CD4-positive, alpha-beta T cell treated with Interleukin-4 for 1 hour (primary cell): Measurements from ENCODE around the gene PDLIM7.

Source experiments
- DNase-seq, 2 donors: peaks; one replicate each; pipeline ENCODE4 v3.0.0-alpha.2; 2020 to 2022

Gene PDLIM7

DNA sequence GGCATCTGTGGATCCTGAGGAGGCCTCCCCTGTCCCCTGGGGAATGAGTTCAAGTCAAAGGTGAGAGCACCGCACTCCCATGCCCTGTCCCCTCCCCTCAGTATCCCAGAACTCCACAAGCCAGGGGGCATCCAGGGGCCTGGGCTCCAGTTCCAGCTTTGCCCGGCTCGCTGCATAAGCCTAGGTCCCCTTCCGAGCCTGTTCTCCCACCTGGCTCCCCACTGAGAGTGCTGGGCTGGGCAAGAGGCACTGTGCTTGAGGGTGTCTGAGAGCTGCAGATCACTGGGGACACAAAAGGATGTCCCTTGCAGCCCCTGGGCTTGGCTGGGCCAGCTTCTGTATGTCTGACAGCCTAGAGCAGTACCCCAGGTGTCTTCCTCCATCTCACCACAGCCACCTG lies 7.7 kb upstream of the PDLIM7 start:
- no peak for DNase-seq

DNA sequence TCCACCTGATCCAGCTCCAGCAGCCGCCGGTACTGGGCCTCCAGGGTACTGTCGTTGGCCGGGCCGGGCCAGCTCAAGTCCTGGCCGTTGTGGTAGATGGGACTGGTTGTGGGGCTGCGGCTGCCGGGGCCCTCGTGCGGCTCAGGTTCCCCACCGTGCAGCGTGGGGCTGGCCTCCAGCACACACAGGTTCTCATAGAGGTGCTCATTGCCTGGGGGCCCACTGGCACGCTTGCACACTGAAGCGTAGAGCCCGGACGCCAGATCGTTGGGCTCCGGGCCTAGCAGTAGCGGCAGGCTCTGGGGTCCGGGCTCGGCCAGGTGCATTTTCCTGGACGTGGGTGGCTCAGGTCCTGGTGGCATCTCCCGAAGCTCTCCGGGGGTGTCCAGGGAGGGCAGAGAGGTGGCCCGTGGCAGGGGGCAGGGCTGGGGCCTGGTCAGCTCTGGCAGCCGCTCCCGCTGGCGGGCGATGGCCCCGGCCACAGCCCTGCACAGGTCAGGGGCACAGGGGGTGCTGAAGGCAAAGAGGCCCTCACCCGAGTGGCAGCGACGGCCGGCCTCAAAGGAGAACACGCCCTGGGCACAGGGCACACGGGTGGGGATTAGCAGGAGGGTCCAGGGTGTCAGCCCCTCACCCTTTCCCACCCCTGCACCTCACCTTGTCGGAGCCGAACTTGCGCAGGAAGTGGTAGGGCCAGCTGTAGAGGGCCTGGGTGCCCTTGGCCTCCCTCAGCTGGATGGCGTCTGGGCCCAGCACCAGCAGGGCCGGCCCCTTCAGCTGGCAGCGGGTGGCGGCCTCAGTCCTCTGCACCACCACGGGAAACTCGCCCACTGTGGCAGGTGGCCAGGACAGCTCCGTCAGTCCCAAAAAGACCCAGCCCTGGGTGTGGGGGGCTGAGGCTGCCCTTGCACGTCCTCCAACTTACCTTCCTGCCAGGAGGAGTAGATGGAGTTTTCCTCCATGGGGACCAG lies 7.0 kb upstream of the PDLIM7 start:
- no peak for DNase-seq

DNA sequence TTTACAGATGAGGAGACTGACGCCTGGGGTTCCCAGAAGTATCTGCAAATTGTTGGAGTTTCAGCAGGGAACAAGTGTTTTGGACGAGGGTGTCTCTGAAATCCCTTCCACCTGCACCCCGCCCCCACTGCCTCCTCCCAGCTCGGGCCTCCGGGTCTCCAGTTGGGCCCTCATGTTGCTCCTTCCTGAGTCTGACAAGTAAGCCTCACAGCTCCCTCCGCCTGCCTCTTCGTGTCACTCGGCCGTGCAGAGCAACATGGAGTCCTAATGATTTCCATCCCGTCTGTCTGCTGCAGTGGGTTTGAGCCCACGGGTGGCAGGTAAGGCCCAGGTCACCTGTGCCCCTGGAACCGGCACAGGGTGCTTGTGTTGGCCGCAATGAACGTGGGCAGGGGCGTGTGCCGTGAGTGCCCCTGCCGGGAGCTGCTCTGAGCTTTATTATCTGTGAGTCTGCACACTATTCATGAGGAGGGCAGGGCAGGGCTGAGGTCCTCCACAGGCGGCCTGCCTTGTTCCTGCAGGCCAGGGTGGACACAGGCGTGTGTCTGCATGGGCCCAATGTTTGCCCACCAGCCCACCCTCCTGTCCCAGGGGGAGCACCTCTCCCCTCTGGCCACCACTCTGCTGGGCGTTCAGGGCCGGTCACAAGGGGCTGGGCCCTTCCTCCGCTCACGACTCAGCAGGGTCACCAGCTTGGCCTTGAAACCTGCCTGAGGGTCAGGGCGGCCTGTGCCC lies 6.1 kb upstream of the PDLIM7 start:
- no peak for DNase-seq

DNA sequence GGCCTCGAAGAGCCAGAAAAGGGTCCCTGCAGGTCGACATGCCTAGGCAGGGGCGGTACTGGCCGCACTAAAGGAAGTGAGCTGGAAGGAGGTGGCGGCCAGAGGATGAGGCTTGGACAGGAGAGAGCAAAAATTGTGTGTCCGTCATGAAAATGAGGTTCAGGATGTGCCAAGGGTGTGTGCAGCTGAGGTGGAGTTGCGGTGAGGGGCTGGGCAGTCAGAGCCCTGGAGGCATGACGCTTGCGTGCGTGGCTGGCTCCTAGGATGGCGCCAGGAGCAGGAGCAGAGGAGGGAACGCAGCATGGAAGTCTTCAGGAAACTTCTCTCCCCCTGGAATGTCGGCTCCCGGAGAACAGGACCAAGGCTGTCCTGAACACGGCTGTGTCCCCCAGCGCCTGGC lies 5.5 kb upstream of the PDLIM7 start:
- no peak for DNase-seq

DNA sequence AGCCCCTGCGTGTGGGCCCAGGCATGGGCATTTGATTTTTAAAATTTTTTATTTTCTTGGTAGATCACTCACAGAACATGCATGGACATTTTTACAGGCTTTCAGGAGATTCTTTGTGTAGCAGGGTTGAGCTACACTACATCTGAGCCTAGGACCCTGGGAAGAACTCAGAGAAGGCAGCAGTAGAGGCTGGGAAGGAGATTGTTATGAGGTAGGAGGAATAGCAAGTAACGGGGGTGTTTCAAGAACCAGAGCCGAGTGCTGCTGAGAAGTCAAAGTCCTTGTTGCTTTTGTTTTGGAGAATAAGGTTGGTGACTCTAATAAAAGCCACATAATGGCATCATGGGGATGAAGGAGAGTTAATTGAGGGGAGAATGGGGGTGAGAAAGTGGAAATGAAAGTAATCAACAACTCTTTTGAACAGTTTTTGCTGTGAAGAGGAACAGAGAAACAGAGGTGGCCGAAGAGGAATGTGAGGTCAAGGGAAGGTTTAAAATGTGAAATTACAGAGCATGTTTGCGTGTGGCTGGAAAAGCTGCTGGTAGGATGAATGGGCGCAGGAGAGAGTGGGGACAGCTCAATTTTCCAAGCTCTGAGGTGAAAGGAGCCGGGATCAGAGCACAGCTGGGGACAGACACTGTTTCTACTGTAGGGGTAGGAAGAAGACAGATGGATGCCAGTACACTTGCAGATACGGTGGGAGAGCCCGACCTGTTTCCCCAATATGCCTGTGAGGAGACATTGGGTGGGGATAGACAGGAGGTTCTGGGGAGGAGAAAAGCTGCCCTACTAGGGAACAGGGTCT lies 4.7 kb upstream of the PDLIM7 start:
- DNase-seq = no peak

DNA sequence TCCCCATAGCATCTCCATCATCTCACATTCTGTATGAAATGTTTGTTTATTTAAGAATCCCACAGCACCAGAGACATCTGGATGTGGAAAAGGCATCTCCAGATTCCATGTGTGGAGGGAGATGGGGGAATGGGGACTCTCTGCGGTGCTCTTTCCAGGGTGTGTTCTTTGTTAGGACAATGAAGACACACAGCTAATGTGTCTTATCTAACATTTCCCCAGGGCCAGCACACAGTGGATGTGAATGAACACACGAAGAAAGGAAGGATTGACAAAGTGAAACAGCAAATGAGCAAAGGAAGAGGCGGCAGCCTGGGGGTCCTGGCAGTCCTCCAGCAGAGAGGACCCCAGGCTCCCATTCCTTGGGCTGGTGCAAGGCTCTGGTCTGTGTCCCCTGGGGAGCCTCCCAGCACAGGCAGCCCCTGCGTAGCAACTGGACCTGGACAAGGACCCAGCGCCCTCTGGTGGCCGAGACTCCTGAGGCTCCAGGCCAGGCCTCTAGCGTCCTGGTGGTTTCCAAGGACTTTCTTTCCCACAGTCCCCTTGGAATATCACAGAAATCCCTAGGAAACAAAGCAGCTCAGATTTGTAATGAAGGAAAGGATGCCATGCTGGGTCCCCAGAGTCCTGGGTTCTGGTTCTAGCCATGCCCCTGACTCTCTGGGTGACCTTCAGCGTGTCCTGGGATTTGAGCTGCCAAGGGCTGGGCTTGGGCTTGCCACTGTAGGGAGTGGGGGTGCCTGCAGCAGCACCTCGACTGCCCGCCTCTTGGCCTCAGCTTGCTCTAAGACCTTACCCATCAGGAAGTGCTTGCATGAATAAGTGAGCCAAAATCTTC lies 3.5 kb upstream of the PDLIM7 start:
- peak; percentile 82 to 83 for DNase-seq

DNA sequence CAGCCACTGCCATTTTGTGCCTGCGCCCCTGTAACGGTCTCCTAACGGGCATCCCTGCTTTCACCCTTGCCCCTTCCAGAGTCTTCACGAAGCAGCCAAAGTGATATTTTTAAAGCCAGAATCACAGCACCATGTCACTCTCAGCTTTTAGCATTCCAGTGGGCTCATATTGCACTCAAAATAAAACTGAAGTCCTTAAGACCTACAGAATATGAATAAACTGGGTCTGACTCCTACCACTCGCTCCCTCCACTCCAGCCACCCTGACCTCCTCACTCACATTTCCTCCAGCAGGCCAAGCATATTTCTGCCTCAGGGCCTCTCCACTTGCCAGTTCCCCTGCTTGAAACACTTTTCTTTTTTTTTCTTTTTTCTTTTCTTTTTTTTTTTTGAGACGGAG lies 2.4 kb upstream of the PDLIM7 start:
- no peak for DNase-seq

DNA sequence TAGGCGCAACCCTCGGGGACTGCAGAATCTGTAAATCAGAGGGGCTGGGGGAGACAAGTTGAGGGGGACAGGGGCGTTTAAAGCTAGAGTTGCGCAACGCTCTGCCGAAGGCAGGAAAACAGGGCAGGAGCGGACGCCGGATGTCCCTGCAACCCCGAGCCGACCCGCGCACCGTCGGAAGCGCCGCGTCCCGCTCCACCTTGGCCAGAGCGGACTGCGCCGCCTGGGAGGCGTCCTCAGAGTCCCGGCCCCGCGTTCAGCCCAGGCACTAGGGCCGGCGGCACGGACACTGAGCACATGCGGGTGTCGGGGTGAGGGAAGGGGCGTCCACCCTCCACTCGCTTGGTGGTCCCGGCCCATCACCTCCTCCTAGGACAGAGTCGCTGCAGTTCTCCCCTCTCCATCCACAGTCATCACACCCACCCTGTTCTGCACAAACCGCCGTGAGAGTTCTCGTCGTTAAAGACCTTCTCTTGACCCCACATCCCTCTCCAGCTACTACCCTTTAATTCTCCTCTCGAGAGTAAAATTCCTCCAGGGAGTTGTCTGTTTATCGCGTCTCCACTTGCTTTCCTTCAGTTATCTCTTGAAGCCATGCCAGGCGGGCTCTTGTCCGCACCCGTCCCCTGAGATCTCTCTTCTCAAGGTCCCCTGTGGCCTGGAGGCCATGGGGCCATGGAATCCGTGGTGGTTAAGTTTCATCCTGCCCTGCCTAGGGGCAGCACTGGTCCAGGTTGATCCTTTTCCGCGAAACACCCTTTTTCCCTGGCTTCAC lies 796 bp upstream of the PDLIM7 start:
- no peak for DNase-seq

DNA sequence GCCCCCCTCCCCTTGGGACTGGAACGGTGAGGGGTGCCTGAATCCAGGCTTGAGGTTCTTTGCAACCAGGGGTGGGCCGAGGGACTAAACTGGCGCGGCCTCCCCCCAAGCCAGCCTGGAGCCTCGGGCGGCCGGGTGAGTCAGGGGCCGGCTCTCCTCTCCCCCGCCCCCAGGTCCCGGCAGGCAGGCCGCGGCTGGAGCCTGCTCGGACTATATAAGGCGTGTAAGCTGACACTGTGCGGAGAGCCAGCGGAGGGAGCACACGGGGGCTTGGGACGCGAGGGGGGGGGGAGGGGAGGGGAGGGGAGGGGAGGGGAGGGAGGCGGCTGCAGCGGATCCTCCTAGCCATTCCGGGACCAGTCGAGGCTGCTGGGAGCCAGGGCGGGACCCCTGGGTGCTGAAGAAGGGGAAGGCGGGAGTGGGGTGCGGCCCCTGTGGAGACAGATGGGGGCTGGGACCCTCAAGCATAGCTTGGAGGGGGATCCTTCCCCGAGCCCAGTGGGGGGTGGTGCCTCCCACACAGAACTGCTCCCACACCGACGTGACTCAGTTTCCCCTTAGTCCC lies 595 bp downstream of the PDLIM7 start:
- no peak for DNase-seq

DNA sequence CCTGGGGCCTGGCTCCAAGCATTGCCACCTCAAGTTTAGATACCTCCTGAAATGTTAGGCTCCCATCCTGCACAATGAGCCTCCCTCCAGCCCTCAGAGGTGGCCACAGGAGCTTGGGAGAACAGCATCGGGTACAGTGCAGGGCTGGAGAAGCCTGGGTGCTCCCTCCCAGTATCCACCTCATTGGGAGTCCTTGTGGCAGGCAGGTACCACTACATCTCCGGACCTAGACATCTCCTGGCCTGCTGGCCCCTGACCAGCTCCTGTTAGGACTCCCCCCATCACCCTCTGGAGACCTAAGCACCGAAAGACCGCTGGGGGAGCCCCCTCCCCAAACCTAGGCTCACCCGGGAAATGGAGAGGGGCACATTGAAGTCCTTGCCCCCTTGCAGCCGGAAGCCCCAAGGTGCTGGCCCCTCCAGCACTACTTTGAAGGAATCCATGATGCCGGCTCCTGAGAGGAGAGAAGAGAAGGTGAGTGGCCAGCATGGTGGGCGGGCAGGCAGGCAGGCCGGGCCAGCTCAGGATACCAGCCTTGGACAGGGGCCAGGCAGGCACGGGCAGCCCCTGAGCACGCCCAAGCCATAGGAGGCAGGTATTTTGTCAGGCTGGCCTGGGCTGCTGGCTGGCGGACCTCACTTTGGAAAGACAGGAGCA lies 1.2 kb downstream of the PDLIM7 start:
- no peak for DNase-seq

DNA sequence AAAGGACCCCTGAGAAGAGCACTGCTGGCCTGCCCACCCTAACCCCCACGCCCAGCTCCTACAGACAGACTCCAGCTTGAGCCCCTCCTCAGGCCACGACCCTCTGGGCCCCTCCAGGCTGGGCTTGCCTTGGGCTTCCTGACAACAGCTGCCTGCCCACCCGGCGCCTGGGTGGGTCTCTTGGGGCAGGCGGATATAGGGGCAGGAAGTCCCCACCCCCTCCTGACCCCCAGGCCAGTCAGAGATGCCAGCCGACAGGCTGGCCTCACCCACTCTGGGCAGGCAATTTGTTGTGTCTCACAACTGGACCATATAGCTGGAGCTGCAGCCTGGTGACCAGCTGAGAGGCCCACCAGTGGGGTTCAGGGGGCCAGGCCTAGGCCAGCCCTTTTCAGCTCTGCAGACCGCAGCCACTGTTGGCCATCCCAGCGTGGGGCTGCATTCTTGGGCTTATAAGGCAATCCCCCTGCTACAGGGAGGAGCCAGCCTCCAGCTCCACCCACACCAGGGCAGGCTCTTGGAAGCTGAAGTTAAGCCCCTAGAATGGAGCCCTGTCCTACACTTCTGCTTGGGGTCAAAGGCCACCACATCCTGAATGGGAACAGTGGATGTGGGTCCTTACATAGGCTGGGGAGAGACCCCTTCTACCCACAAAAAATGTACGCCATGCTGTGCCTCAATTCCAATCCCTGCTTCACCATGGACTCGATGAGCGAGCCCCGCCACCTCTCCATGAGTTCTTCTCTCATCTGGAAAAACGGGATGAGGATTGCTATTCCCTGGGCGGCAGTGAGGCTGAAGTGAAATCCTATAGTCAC lies 2.0 kb downstream of the PDLIM7 start:
- DNase-seq = peak in 1 of 2 donors; percentile 27

DNA sequence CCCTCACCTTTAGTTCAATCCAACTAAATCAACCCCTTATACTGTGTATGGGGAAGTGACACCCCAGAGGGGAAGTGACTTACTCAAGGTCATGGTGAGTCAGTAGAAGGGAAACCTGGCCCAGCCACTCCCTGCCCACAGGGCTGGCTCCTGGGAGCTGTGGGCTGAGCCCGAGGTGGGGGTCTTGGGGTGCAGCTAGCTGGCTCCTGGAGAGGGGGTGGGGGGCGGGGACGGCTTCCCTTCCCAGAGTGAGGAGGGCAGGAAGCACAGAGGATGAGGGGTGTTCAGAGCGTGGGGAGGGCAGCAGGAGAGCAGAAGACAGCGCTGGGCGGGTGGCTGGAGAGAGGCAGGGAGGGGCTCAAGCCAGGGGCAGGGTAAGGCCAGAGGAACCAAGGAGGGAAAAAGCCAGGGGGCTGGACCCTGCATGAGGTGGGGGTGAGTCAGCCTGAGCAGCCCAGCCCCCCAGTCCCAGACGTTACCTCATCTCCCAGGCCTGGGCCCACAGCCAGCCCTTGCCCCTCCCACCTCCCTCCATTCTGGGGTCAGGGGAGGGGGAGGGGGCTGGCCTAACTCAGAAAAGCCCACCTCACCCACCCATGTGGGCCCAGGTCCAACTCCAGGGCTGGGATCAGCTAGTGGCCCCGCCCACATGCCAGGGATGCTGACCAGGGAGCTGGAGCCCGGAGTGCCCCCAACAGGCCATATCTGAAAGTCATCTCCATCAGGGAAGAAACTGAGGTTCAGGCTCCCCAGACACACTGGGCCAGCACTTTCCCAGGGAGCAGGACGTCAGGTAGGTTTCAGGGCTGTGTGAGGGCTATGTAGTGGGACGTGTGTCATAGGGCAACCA lies 2.8 kb downstream of the PDLIM7 start:
- DNase-seq = peak; percentile 16 to 76

DNA sequence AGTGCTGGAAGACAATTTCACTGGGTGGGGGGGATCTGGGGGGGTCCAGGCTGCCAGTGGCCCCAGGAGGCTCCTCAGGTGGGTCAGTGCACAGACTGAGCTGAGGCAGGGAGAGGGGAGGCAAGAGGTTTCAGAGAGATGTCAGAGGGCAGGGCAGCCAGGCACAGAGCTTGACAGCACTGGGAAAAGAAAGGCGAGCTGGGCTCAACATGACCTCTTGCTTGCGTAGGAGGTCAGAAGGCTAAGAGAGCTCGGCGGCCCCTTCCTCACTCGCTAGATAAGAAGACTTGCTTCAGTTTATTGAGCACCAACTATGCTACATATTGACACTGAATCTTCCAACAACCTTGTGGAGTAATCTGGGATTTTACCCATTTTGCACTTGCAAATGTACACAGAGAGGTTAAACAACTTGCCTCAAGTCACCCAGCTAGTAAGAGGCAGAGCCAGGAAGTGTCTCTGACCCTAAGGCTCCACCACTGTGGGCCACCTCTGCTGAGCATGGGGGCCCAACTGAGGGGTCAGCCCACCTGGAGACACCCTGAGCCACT lies 3.5 kb downstream of the PDLIM7 start:
- DNase-seq = no peak

DNA sequence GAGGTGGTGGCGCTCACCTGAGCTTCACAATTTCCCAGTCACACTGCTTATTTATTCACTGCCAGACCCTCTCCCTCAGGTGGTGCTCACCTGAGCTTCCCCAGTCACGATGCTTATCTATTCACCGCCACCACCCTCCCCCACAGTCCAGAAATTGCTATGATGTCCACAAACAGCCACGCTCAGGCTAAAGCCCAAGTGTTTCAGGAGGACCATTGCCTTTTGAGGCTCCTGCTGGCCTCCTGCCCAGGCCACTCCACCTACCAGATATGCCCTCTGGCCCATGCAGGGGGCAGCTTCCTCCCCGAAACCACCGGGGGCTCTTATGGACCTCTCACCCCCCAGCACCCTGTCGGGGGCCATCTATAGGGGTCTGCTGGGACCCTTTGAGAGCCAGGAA lies 4.6 kb downstream of the PDLIM7 start:
- DNase-seq = no peak

DNA sequence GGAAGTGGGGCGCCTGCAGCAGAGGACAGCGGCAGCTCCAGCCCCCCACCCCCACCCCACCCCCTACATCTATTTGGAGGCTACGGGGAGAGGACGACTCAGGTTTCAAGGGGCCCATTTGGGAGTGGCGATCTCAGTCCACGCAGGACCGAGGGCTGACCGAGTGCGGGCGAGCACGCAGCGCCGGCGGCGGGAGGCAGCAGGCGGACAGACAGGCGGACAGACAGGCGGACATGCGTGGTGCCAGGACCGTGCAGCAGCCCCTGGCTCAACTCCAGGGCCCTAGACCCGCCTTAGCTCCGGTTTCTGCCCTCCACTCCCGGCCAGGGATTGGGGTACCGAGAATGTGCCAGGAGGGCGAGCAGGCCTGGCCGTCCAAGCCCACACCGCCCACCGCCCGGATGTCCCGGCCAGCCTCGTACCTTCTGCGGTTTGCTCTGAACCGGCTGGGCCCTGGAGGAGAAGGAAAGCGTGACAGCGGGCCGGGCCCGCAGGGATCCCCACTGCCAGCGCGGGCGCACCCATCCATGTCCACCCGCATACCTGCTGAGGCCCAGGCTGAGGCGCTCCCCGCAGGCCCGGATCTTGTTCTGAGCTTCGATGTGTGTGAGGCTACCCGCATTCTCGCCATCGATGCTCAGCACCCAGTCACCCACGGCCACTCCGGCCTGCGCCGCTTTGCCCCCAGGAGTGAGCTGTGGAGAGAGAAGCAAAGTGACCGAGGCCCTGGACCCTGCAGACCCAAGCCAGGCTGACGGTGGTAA lies 5.2 kb downstream of the PDLIM7 start:
- no peak for DNase-seq

DNA sequence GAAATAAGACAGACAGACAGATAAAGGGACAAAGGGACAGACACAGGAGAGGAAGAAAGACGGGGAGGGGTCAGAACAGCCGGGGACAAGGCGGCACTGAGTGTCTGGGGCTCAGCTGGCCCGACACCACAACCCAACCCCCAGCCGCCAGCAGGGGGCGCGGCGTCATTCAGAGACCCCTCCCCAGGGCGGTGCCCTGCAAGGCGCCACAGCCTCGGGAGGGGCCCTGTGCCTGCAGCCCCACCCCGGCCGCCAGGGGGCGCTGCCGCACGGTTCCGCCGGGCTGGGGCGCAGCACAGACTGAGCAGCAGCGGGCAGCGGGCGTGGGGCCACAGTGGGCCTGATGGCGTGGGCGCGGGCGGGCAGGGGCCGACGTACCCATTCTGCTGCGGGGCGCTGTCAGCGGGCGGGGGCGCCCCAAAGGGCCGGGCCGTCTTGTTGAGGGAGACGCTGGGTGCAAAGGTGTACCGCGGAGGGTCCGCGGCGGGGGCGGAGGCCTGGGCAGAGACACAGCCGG lies 5.9 kb downstream of the PDLIM7 start:
- no peak for DNase-seq

DNA sequence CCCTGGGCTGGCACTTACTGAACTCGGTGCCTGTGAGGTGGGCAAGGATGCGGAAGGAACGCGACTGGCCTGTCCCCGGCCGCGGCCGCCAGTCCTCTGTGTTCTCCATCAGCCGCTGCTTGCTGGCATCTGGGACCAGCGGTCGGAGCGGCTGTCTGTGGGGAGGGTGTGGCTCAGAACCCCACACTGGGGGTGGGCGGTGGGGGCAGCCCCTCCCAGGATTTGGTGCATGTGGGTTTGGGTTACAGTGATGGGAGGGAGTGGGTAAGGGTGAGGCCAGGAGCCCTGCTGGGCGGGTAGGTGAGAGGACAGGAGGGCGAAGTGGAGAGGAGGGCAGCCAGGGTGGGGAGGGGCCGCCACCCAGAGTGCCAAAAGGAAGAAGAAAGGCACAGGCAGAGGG lies 6.4 kb downstream of the PDLIM7 start:
- no peak for DNase-seq
